Activated CD8-positive, alpha-beta memory T cell treated with anti-CD3 and anti-CD28 coated beads for 36 hours (primary cell): ENCODE measurements around the gene HLF. TPM values are rescaled to one million over a fixed set of nuclear protein-coding genes. Genes with fewer than 3 reads are reported as not detected.

Source experiments
- CTCF ChIA-PET: fragments of 350-600 bp; sonication (Branson Sonifier 250); formaldehyde crosslinking; loops from one replicate; lab custom pipeline; 2021; ENCODE audit warnings: antibody characterized with exemption; lab: Charles Lee
- POLR2A ChIA-PET: fragments of 350-600 bp; sonication (Branson Sonifier 250); formaldehyde crosslinking; loops from one replicate; lab custom pipeline; 2021; ENCODE audit warnings: antibody characterized with exemption; lab: Charles Lee
- total RNA-seq, 2 experiments: library from RNA; stranded (reverse); gene quantifications; one replicate each; pipeline ENCODE4 v1.2.3, GENCODE V29; 2021

HLF gene
- total RNA-seq, 2 experiments from 2014 or later = 0.36 to 0.51 TPM

DNA sequence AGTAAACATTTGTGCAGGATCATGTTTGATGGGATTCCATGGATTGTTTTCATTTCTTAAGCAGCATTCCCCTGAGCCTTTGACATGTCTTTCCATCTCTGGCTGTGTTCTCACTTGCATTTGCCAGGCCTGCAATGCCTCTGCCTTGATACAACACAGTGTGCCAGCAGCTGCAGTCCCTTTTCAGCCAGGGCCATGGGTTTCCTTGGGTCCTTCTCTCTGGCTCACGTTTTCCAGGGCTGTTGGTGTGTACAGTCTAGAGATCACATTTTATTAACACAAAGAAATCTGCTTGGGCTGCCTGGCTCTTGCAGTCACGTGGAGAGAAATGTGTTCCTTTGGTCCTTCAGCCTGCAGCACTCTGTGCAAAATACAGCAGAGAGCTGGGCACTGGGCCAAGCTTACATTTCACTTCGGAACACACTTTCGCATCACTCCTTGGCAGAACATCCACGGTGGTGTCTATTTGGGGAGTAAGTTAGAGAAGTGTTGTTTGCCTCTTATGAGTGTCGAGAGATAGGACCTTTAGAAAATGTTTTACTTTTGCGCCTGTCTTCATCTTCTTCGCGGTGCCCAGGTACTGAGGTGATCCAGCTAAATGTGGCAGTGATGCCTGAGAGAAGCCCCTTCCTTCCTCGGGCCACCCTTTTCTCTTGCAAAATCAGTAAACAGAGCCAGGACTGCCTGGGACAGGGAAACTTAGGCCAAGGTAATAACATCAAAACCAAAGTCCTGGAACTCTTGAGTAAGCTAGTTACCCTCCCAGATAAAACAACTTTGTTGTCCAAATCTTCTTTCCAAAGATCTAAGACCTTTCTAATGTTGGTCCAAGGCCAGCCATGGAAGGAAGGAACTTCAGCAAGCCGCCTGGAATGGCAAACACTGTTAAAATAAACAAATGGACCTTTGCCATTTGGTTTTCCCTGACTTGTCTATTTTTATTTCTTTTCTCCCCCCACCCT, 20.9 kb downstream of the HLF start:
- ChIA-PET CTCF (no interaction called here), POLR2A (no interaction called here)

DNA sequence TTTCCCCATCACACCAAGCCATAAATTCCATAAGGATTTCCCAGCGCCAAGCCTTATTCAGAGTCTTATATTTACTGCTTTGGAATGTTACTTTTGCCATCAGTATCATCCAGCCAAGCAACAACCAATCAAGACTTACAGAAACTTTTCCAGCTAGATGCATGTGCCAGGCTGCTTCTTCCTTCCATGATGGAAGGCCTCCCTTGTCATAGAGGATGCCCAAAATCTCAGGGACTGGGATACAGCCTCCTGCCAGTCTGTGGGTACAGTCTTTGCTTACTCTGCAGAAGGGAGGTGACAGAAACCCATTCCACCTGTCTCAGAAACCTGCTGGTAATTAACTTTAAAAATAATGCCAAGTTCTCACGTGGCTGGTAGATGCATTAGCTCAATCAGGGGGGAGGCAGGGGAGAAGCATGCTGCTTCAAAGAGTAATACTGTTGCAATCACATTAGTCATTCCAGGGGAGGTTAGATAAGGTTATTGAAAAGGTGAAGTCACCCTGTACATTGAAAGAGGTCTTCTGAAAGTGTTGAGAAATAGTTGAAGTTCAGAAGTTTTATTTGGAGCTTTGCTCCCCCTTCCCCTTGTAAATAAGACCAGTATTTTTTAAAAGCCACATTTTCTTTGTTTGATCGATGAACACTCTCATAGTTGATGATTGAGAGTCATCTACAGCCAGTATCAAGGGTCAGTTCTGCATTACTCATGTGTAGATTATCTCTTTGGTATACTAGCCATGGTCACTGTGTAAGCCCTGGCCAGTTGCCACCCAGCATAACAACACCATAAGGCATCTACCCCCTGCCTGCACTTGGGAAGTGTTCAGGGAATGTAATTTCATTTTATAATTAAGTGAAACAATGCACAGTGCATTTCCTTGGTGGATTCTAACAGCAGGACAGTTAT, 22.2 kb downstream of the HLF start:
- ChIA-PET POLR2A (no interaction called here), CTCF (no interaction called here)

DNA sequence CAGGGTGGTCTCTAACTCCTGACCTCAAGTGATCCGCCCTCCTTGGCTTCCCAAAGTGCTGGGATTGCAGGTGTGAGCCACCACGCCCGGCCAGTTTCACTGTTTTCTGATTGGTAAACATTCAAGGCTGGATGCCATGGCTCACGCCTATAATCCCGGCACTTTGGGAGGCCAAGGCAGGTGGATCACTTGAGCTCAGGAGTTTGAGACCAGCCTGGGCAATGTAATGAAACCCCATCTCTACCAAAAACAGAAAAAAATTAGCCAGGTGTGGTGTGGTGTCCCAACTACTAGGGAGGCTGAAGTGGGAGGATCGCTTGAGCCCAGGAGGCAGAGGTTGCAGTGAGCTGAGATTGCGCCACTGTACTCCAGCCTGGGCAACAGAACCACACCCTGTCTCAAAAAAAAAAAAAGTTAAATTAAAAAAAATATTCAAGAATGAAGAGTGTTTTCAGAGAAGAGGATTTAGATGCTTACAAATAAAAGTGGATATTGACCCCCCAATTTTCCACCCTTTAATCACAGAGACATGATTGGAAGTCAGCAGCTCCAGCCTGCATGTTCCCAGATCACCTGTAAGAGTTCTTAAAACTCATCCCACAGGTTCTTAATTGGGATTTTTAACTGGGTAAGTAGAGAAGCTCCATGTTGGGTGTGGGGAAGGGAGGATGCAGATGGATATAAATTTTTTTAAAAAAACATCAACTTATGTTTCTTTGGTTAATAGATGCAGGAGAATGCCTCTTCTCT, 23.8 kb downstream of the HLF start:
- CTCF ChIA-PET = no interaction called here

DNA sequence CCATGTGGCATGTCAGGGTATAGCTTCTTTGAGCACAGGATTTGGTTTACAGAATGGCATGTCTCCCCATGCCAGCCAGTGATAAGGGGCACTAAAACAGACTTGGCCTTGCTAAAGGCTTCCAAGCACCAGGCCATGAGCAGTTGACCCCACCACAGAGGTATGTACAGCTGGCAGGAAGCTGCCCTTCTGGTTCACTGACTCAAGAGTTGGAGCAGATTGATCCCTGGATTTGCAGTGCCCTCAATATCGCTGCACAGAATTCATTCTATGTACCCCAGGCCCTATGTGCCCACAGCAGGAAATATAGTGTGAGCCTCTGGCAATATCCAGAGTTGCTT, 24.3 kb downstream of the HLF start:
- CTCF ChIA-PET = no interaction called here

More for the DNA sequence above, 23.8 kb downstream of the HLF start:
- POLR2A ChIA-PET = no interaction called here

DNA sequence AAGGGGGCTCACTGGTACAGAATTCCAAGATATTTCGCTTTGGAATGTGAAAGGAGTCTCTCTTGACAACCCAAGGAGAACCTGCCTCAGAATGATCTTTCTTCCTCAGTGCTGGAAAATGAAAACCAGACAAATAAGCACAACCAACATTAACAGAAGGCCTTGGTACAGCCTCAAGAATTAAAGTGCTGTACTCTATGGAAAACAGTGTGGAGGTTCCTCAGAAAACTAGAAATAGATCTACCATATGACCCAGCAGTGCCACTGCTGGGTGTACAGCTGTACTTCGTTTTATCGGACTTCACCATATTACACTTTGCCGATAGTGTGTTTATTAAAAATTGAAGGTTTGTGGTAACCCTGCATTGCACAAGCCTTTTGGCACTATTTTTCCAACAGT, 25.2 kb downstream of the HLF start:
- CTCF ChIA-PET = no interaction called here
- POLR2A ChIA-PET = no interaction called here

More for the DNA sequence above, 24.3 kb downstream of the HLF start:
- POLR2A ChIA-PET = no interaction called here

DNA sequence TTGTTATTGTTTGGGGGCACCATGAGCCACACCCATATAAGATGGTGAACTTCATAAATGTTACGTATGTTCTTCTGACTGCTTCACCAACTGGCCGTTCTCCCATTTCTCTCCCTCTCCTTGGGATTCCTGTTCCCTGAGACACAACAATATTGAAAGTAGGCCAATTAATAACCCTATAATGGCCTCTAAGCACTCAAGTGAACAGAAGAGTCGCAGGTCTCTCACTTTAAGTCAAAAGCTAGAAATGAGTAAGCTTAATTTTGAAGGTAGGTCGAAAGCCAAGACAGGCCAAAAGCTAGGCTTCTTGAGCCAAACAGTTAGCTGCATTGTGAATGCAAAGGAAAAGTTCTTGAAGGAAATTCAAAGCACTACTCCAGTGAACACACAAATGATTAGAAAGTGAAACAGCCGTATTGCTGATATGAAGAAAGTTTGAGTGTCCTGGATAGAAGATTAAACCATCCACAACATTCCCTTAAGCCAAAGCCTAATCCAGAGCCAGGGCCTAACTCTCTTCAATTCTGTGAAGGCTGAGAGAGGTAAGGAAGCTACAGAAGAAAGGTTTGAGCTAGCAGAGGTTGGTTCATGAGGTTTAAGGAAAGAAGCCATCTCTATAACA, 25.8 kb downstream of the HLF start:
- ChIA-PET CTCF (no interaction called here), POLR2A (no interaction called here)

DNA sequence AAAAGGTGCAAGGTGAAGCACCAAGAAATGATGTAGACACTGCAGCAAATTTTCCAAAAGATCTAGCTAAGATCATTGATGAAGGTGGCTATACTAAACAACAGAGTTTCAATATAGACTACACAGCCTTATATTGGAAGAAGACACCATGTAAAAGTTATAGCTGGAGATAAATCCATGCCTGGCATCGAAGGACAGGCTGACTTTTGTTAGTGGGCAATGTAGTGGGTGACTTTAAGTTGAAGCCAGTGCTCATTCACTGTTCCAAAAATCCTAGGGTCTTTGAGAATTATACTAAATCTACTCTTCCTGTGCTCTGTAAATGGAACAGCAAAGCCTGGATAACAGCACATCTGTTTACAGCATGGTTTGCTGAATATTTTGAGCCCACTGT, 26.4 kb downstream of the HLF start:
- ChIA-PET CTCF (no interaction called here), POLR2A (no interaction called here)

DNA sequence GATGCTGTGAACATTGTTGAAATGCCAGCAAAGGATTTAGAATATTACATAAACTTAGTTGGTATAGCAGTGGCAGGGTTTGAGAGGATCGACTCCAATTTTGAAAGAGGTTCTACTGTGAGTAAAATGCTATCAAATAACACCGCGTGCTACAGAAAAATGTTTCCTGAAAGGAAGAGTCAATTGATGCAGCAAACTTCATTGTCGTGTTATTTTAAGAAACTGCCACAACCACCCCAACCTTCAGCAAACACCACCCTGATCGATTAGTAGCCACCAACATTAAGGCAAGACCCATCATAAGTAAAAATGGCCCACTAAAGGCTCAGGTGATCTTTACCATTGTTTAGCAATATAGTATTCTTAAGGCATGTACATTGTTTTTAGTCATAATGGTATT, 27.3 kb downstream of the HLF start:
- CTCF ChIA-PET = no interaction called here

DNA sequence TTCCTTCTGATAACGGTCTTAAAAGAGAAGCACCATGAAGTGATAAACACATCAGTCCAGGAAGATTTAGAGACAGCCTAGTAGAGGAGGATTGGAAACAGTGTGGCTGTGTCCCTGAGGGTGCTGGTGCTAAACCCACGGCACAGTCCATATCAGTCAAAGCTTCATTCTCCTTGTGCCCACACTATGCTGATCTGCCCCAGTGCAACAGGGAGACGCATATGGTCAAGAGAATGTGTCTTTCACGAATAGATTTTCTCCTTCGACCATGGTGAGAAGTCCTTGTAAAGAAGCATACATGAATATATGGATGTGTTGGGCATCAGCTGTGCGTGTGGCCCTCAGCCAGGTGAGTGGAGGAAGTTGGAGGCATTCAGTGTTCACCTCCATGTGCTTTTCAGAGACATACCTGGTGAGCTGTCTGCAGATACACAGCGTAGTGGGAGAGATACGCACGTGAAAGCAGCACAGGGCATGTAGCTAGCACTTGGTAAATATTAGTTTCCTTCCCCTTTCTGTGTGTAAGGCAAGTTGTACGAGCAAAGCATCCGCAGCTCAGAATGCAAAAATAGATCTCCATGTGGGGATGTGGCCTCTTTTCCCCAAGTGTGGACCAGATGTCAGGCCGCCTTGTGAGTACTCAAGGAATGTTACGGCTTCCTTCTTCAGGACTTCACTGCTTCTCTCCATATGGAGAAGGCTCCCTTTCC, 29.4 kb downstream of the HLF start:
- CTCF ChIA-PET = interaction anchor here (0.5 to 1.5 kb wide), 4 partner anchors 9 to 301 kb away, joined by 3 to 4 read pairs (median 3); no protein-coding TSS in a partner anchor
- POLR2A ChIA-PET = no interaction called here

More for the DNA sequence above, 27.3 kb downstream of the HLF start:
- POLR2A ChIA-PET = no interaction called here

DNA sequence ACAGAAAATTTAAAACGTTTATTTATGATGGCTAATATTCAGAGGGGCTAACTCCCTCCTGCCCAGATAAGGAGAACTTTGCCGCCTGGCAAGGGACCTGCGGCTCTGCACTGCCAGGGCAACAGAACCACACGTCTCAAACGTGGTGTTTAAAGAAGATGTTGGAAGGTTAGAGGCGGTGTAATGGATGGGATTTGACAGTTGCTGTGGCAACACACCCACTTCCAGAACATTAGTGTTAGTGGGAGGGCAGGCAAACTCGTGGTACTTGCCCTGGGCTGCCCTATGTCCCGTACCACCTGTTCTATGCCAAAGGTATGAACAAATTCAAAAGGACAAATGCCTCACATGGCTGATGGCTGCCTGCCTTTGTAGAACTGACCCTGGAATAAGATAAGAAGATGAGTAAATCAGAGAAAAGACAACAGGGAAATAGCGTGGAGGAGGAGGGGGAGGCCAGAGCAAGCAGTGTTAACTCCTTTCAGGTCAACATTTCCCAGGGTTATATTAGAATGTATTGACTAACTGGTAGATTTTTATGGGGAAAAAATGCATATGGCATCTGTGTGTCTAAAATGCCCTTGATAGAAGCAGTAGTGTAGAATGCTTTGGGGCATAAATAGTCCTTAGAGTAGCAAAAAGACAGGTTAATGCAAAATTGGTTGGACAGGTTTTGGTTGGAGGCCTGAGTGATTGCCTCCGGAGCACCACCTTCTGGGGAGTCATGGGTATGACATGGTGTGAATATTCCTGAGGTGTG, 30.8 kb downstream of the HLF start:
- POLR2A ChIA-PET = no interaction called here
- CTCF ChIA-PET = no interaction called here

DNA sequence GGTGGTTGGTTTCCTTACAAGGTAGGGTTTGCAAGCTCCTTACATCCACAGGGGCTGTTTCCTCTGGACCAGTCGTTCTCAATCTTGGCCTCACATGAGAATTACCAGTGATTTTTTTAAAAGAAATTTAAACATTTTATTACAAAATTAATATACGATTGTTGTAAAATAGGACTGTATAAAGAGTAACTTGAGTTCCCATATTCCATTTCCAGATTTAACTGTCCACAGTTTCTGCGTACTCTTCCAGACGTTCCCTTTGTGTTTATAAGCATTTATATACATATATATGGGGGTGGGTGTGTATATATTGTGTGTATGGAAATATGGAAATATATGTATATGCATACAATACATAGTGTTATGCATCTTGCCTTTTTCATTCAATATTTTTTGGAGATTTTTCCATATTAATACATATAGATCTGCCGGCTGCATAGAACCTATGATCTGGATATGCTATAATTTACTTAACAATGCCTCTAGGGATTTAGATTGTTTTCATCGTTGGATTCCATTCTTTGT, 31.5 kb downstream of the HLF start:
- POLR2A ChIA-PET = no interaction called here
- CTCF ChIA-PET = no interaction called here

DNA sequence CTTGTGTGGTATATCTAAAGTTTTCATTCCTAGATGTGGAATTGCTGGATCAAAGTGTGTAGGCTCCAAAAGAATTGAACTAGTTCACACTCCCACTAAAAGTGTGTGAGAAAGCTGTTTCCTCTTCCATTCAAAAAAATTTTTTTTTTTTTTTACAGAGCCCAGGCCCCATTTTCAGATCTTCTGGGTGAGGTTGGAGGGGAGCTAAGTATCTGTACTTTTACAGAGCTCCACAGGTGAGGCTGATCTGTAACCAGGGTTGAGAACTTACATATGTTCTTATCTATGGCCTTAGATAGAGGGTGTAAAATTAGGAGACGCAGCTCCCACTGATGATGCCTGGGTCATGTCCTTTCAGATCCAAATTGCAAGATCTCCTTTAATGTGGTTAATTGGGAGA, 31.9 kb downstream of the HLF start:
- CTCF ChIA-PET = no interaction called here
- POLR2A ChIA-PET = no interaction called here

DNA sequence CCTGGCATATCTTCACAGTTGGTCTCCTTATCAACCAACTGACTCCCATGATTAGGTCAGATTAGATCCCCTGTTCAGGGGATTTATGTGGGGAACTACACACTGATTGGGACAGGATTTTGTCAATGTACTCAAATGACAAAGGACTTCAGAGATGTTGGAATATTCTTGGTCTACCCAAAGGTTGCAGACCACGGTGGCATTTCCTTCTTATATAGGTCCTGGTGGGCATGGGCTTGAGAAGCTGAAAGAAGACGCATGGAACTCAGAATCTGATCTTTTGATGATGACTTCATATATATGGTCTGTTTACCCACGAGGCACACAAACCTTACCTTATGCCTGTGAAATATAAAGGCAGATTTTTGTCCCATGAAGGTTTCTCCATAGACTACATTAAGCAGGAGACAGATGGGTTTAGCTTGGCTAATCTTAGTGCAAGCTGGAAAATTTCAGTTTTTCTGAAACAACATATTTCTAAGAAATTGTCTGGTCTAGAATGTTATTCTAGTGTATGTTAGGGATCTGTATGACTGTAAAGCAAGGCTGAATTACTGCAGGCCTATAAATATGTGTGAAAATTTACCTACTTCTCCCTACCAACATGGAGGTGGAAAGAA, 33.5 kb downstream of the HLF start:
- ChIA-PET CTCF (no interaction called here), POLR2A (no interaction called here)

DNA sequence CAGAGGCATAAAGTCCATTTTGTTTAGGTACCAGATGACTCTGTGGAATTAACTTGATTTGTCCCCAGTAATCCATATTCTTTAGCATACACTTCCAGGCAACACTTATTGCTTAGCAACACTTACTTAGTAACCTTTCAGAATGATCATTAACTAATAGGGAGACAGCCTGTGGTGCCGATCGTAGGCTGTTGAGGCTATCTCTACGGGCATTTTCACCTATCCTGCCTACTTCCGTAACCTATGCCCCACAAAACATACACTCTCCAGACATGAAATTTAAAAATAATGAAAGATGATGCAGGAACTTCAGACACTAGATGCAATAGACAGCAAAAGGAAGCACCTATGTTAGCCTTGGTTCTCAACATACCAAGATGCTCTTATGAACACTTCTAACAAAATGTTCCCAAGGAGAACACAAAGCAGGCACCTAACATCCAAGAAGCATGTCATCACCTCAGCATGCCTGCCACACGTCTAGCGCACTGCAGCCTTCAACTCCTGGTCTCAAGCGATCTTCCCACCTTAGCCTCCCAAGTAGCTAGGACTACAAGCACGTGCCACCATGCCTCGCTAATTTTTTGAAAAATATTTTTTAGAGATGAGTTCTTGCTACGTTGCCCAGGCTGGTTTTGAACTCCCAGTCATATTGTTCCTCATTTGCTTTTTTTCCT, 34.5 kb downstream of the HLF start:
- CTCF ChIA-PET = interaction anchor here (1.2 kb wide), 1 partner anchor 306 kb away, joined by 5 read pairs; no protein-coding TSS in a partner anchor
- POLR2A ChIA-PET = no interaction called here

DNA sequence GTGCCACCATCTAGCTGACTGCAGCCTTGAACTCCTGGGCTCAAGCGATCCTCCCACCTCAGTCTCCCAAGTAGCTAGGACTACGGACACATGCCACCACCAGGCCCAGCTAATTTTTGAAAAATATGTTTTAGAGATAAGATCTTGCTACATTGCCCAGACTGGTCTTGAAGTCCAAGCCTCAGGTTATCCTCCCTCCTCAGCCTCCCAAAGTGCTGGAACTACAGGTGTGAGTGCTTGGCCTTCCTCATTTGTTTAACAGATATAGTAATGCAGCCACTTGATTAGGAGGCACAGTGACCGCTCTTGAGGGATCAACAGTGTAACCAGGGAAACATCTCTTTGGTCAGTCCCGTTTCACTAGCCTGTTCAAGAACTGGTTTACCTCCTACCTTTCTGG, 35.1 kb downstream of the HLF start:
- ChIA-PET CTCF (interaction anchor here (1.2 kb wide), 1 partner anchor 307 kb away, joined by 5 read pairs; no protein-coding TSS in a partner anchor), POLR2A (no interaction called here)

DNA sequence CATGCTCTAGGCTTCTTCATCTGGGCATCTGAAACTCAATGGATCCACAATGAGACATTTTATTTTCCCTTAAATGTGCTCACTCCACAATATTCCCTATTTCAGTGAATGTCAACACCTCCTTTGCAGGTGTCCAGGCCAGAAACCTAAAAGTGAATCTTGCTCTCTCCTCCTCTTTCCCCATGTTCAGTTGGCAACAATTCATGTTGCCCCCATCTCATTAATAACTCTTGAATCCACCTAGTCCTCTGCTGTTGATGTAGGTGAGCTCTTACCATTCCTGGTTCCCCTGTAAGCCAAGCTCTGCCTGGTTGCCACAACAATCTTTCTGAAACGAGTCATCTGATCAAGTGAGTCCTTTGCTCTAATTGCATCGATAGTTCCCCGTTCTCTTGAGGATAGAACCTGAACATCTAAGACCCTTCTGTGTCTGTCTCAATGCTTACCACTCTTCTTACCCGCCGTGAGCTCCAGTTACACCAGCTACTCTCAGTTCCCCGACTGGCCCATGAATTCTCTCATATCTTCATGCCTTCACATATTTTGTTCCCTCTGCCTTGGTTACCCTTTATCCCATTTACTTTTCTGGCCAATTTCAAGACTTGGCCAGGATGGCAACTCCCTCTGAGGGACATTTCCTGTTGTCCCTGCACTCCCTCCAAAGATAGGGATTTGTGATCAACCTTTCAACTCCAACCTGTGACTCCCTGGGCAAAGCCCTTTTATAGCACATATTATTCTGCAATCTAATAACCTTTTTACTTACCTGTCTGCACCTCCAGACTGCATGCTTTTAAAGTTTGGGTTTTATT, 35.9 kb downstream of the HLF start:
- CTCF ChIA-PET = interaction anchor here (1.2 kb wide), 1 partner anchor 307 kb away, joined by 5 read pairs; no protein-coding TSS in a partner anchor
- POLR2A ChIA-PET = no interaction called here
